Measurements from ENCODE around the gene CIBAR2.

CIBAR2 gene

GRCh38 chr16:85086347-85087291 is 25.7 kb downstream of the CIBAR2 start:
- H3K9ac ChIP-seq (ENCODE audit: low read depth, low read length): no peak overlapping the region

GRCh38 chr16:85085721-85086120 is 26.6 kb downstream of the CIBAR2 start:
- H3K4me1 ChIP-seq (ENCODE audit: control insufficient read depth, insufficient read depth, low read length): peaks cover 28% of the 10 kb centered on the region
- no peak overlapping the region for H3K27ac ChIP-seq (ENCODE audit: low read depth, low read length)
- no peaks in the 10 kb centered on the region for H3K9me3 ChIP-seq (ENCODE audit: control insufficient read depth, insufficient read depth, low read length)
- no peak overlapping the region for H3K4me3 ChIP-seq (ENCODE audit: low read depth, low read length)
- peaks cover 42% of the 10 kb centered on the region for H3K27me3 ChIP-seq (ENCODE audit: control insufficient read depth, insufficient read depth, low read length)
- H3K36me3 ChIP-seq (ENCODE audit: control insufficient read depth, insufficient read depth, low read length): no peaks in the 10 kb centered on the region
- H3K9ac ChIP-seq (ENCODE audit: low read depth, low read length): no peak overlapping the region

More at GRCh38 chr16:85086347-85087291, 25.7 kb downstream of the CIBAR2 start:
- Histone ChIP-seq H3K4me1 (ENCODE audit: control insufficient read depth, insufficient read depth, low read length) (peaks cover 19% of the 10 kb centered on the region), H3K27me3 (ENCODE audit: control insufficient read depth, insufficient read depth, low read length) (peaks cover 33% of the 10 kb centered on the region), H3K9me3 (ENCODE audit: control insufficient read depth, insufficient read depth, low read length) (no peaks in the 10 kb centered on the region), H3K36me3 (ENCODE audit: control insufficient read depth, insufficient read depth, low read length) (no peaks in the 10 kb centered on the region), H3K27ac (ENCODE audit: low read depth, low read length) (no peak overlapping the region), H3K4me3 (ENCODE audit: low read depth, low read length) (no peak overlapping the region)

GRCh38 chr16:85084841-85085510 is 27.3 kb downstream of the CIBAR2 start:
- Histone ChIP-seq H3K9me3 (ENCODE audit: control insufficient read depth, insufficient read depth, low read length) (no peaks in the 10 kb centered on the region), H3K9ac (ENCODE audit: low read depth, low read length) (no peak overlapping the region), H3K27me3 (ENCODE audit: control insufficient read depth, insufficient read depth, low read length) (peaks cover 44% of the 10 kb centered on the region), H3K4me1 (ENCODE audit: control insufficient read depth, insufficient read depth, low read length) (peaks cover 29% of the 10 kb centered on the region), H3K4me3 (ENCODE audit: low read depth, low read length) (no peak overlapping the region), H3K27ac (ENCODE audit: low read depth, low read length) (no peak overlapping the region), H3K36me3 (ENCODE audit: control insufficient read depth, insufficient read depth, low read length) (no peaks in the 10 kb centered on the region)

GRCh38 chr16:85083051-85083639 is 29.1 kb downstream of the CIBAR2 start:
- no peak overlapping the region for H3K9ac ChIP-seq (ENCODE audit: low read depth, low read length)
- peaks cover 29% of the 10 kb centered on the region for H3K4me1 ChIP-seq (ENCODE audit: control insufficient read depth, insufficient read depth, low read length)
- H3K27ac ChIP-seq (ENCODE audit: low read depth, low read length): peak overlapping the region; percentile 79
- H3K36me3 ChIP-seq (ENCODE audit: control insufficient read depth, insufficient read depth, low read length): no peaks in the 10 kb centered on the region
- H3K4me3 ChIP-seq (ENCODE audit: low read depth, low read length): peak overlapping the region; percentile 32
- peaks cover 55% of the 10 kb centered on the region for H3K27me3 ChIP-seq (ENCODE audit: control insufficient read depth, insufficient read depth, low read length)
- H3K9me3 ChIP-seq (ENCODE audit: control insufficient read depth, insufficient read depth, low read length): no peaks in the 10 kb centered on the region

GRCh38 chr16:85082173-85083050 is 29.9 kb downstream of the CIBAR2 start:
- Histone ChIP-seq H3K27ac (ENCODE audit: low read depth, low read length) (peak overlapping the region; percentile 79), H3K27me3 (ENCODE audit: control insufficient read depth, insufficient read depth, low read length) (peaks cover 62% of the 10 kb centered on the region), H3K9me3 (ENCODE audit: control insufficient read depth, insufficient read depth, low read length) (no peaks in the 10 kb centered on the region), H3K9ac (ENCODE audit: low read depth, low read length) (no peak overlapping the region), H3K4me3 (ENCODE audit: low read depth, low read length) (peak overlapping the region; percentile 32), H3K4me1 (ENCODE audit: control insufficient read depth, insufficient read depth, low read length) (peaks cover 29% of the 10 kb centered on the region), H3K36me3 (ENCODE audit: control insufficient read depth, insufficient read depth, low read length) (no peaks in the 10 kb centered on the region)

- H3K36me3 ChIP-seq (ENCODE audit: control insufficient read depth, insufficient read depth, low read length): no peaks in the 10 kb centered on the region
- H3K4me1 ChIP-seq (ENCODE audit: control insufficient read depth, insufficient read depth, low read length): peaks cover 31% of the 10 kb centered on the region
- no peak overlapping the region for H3K27ac ChIP-seq (ENCODE audit: low read depth, low read length)
- H3K9ac ChIP-seq (ENCODE audit: low read depth, low read length): no peak overlapping the region
- H3K4me3 ChIP-seq (ENCODE audit: low read depth, low read length): no peak overlapping the region; the same call in 1 of the 2 replicates
- peaks cover 63% of the 10 kb centered on the region for H3K27me3 ChIP-seq (ENCODE audit: control insufficient read depth, insufficient read depth, low read length)
- H3K9me3 ChIP-seq (ENCODE audit: control insufficient read depth, insufficient read depth, low read length): no peaks in the 10 kb centered on the region
Measured at GRCh38 chr16:85081765-85082164, 30.5 kb downstream of the CIBAR2 start.

- Histone ChIP-seq H3K4me3 (ENCODE audit: low read depth, low read length) (no peak overlapping the region), H3K27me3 (ENCODE audit: control insufficient read depth, insufficient read depth, low read length) (peaks cover 62% of the 10 kb centered on the region), H3K27ac (ENCODE audit: low read depth, low read length) (peak overlapping the region; percentile 26), H3K4me1 (ENCODE audit: control insufficient read depth, insufficient read depth, low read length) (peaks cover 31% of the 10 kb centered on the region), H3K9ac (ENCODE audit: low read depth, low read length) (no peak overlapping the region), H3K9me3 (ENCODE audit: control insufficient read depth, insufficient read depth, low read length) (no peaks in the 10 kb centered on the region), H3K36me3 (ENCODE audit: control insufficient read depth, insufficient read depth, low read length) (no peaks in the 10 kb centered on the region)
Measured at GRCh38 chr16:85081038-85081437, 31.2 kb downstream of the CIBAR2 start.

GRCh38 chr16:85079785-85080570 is 32.3 kb downstream of the CIBAR2 start:
- no peak overlapping the region for H3K27ac ChIP-seq (ENCODE audit: low read depth, low read length)

GRCh38 chr16:85078952-85079351 is 33.3 kb downstream of the CIBAR2 start:
- peaks cover 52% of the 10 kb centered on the region for H3K27me3 ChIP-seq (ENCODE audit: control insufficient read depth, insufficient read depth, low read length)
- H3K9me3 ChIP-seq (ENCODE audit: control insufficient read depth, insufficient read depth, low read length): no peaks in the 10 kb centered on the region
- peaks cover 35% of the 10 kb centered on the region for H3K4me1 ChIP-seq (ENCODE audit: control insufficient read depth, insufficient read depth, low read length)
- H3K9ac ChIP-seq (ENCODE audit: low read depth, low read length): no peak overlapping the region
- no peak overlapping the region for H3K27ac ChIP-seq (ENCODE audit: low read depth, low read length)
- no peaks in the 10 kb centered on the region for H3K36me3 ChIP-seq (ENCODE audit: control insufficient read depth, insufficient read depth, low read length)
- H3K4me3 ChIP-seq (ENCODE audit: low read depth, low read length): no peak overlapping the region

More at GRCh38 chr16:85079785-85080570, 32.3 kb downstream of the CIBAR2 start:
- no peaks in the 10 kb centered on the region for H3K9me3 ChIP-seq (ENCODE audit: control insufficient read depth, insufficient read depth, low read length)
- no peak overlapping the region for H3K4me3 ChIP-seq (ENCODE audit: low read depth, low read length)
- peaks cover 57% of the 10 kb centered on the region for H3K27me3 ChIP-seq (ENCODE audit: control insufficient read depth, insufficient read depth, low read length)
- no peaks in the 10 kb centered on the region for H3K36me3 ChIP-seq (ENCODE audit: control insufficient read depth, insufficient read depth, low read length)
- H3K4me1 ChIP-seq (ENCODE audit: control insufficient read depth, insufficient read depth, low read length): peaks cover 35% of the 10 kb centered on the region
- H3K9ac ChIP-seq (ENCODE audit: low read depth, low read length): no peak overlapping the region

- H3K27me3 ChIP-seq (ENCODE audit: control insufficient read depth, insufficient read depth, low read length): peaks cover 52% of the 10 kb centered on the region
- no peak overlapping the region for H3K27ac ChIP-seq (ENCODE audit: low read depth, low read length)
- no peaks in the 10 kb centered on the region for H3K36me3 ChIP-seq (ENCODE audit: control insufficient read depth, insufficient read depth, low read length)
Measured at GRCh38 chr16:85078226-85078625, 34.0 kb downstream of the CIBAR2 start.

More at GRCh38 chr16:85078226-85078625, 34.0 kb downstream of the CIBAR2 start:
- Histone ChIP-seq H3K4me3 (ENCODE audit: low read depth, low read length) (no peak overlapping the region), H3K4me1 (ENCODE audit: control insufficient read depth, insufficient read depth, low read length) (peaks cover 30% of the 10 kb centered on the region), H3K9me3 (ENCODE audit: control insufficient read depth, insufficient read depth, low read length) (no peaks in the 10 kb centered on the region), H3K9ac (ENCODE audit: low read depth, low read length) (no peak overlapping the region)

Measured in HUES48 (cell line).